ENCODE data around the gene R3HDM2.
"Not testable (repeated sequence)": the region's sequence is repeated elsewhere in the genome, so short reads cannot be mapped to it uniquely, and the experiment has no call there.

Gene R3HDM2

GRCh38 chr12:57426948-57427347, 3.9 kb downstream of the R3HDM2 start:
- not testable (repeated sequence) for DNase-seq (ENCODE audit: low read depth in 2 of 2)

GRCh38 chr12:57420482-57420881, 10.4 kb downstream of the R3HDM2 start:
- no peak for DNase-seq (ENCODE audit: low read depth in 2 of 2)

GRCh38 chr12:57419495-57419894, 11.3 kb downstream of the R3HDM2 start:
- no peak for DNase-seq (ENCODE audit: low read depth in 2 of 2)

- DNase-seq (ENCODE audit: low read depth in 2 of 2): no peak
Observed at GRCh38 chr12:57418255-57418654, 12.6 kb downstream of the R3HDM2 start.

- DNase-seq (ENCODE audit: low read depth in 2 of 2): no peak
Observed at GRCh38 chr12:57416039-57416996, 14.5 kb downstream of the R3HDM2 start.

- DNase-seq (ENCODE audit: low read depth in 2 of 2): no peak
Observed at GRCh38 chr12:57415088-57415487, 15.8 kb downstream of the R3HDM2 start.

GRCh38 chr12:57414160-57414559, 16.7 kb downstream of the R3HDM2 start:
- DNase-seq (ENCODE audit: low read depth in 2 of 2): not testable (repeated sequence)

- no peak for DNase-seq (ENCODE audit: low read depth in 2 of 2)
Observed at GRCh38 chr12:57410534-57410933, 20.3 kb downstream of the R3HDM2 start.

GRCh38 chr12:57404966-57405640, 25.7 kb downstream of the R3HDM2 start:
- DNase-seq (ENCODE audit: low read depth in 2 of 2): no peak

- DNase-seq (ENCODE audit: low read depth in 2 of 2): not testable (repeated sequence)
Observed at GRCh38 chr12:57402156-57402555, 28.7 kb downstream of the R3HDM2 start.

- no peak for DNase-seq (ENCODE audit: low read depth in 2 of 2)
Observed at GRCh38 chr12:57401165-57401564, 29.7 kb downstream of the R3HDM2 start.

- not testable (repeated sequence) for DNase-seq (ENCODE audit: low read depth in 2 of 2)
Observed at GRCh38 chr12:57399718-57400463, 31.0 kb downstream of the R3HDM2 start.

GRCh38 chr12:57397441-57397840, 33.4 kb downstream of the R3HDM2 start:
- DNase-seq (ENCODE audit: low read depth in 2 of 2): no peak

- DNase-seq (ENCODE audit: low read depth in 2 of 2): no peak
Observed at GRCh38 chr12:57395121-57395520, 35.7 kb downstream of the R3HDM2 start.

GRCh38 chr12:57390174-57390573, 40.7 kb downstream of the R3HDM2 start:
- no peak for DNase-seq (ENCODE audit: low read depth in 2 of 2)

- DNase-seq (ENCODE audit: low read depth in 2 of 2): no peak
Observed at GRCh38 chr12:57389033-57389432, 41.8 kb downstream of the R3HDM2 start.

GRCh38 chr12:57388425-57388824, 42.4 kb downstream of the R3HDM2 start:
- DNase-seq (ENCODE audit: low read depth in 2 of 2): no peak

GRCh38 chr12:57386187-57386720, 44.6 kb downstream of the R3HDM2 start:
- no peak for DNase-seq (ENCODE audit: low read depth in 2 of 2)

- DNase-seq (ENCODE audit: low read depth in 2 of 2): no peak
Observed at GRCh38 chr12:57385586-57385985, 45.3 kb downstream of the R3HDM2 start.

GRCh38 chr12:57384478-57384877, 46.4 kb downstream of the R3HDM2 start:
- DNase-seq (ENCODE audit: low read depth in 2 of 2): no peak

- no peak for DNase-seq (ENCODE audit: low read depth in 2 of 2)
Observed at GRCh38 chr12:57381693-57382220, 49.1 kb downstream of the R3HDM2 start.

GRCh38 chr12:57380300-57380699, 50.5 kb downstream of the R3HDM2 start:
- DNase-seq (ENCODE audit: low read depth in 2 of 2): no peak

All from activated CD8-positive, alpha-beta memory T cell treated with anti-CD3 and anti-CD28 coated beads for 4 hours (primary cell).